PFSK-1 (cell line): ENCODE measurements around the gene RBMS3.

Experiments used
- FOXP2 ChIP-seq: optimal IDR thresholded peaks from 2 replicates; pipeline ENCODE3; 2011; ENCODE audit warnings: borderline replicate concordance, control low read depth, inconsistent platforms; ENCODE audit not compliant: insufficient read depth; ENCODE audit errors: extremely low read length, extremely low read depth
- POLR2AphosphoS5 ChIP-seq: IDR thresholded peaks from 2 replicates; pipeline ENCODE4 v1.6.1; 2012; ENCODE audit warnings: low read depth, mild to moderate bottlenecking, control low read depth, low read length, moderate library complexity
- REST ChIP-seq, 2 experiments: IDR thresholded peaks; 2 replicates each; pipeline versions ENCODE4 v1.6.1 to v1.8.0; 2011 to 2012; ENCODE audit warnings: low read depth in 2 of 2, low read length in 2 of 2, control low read depth in 1 of 2, inconsistent platforms in 1 of 2, mild to moderate bottlenecking in 1 of 2, moderate library complexity in 1 of 2; ENCODE audit not compliant: insufficient read depth in 1 of 2
- SIN3A ChIP-seq: IDR thresholded peaks from 2 replicates; pipeline ENCODE4 v1.6.1; 2012; ENCODE audit warnings: mild to moderate bottlenecking, low read length, moderate library complexity, borderline replicate concordance; ENCODE audit not compliant: insufficient read depth
- TAF1 ChIP-seq: IDR thresholded peaks from 2 replicates; pipeline ENCODE4 v1.6.1; 2012; ENCODE audit warnings: low read length, control low read depth, borderline replicate concordance; ENCODE audit not compliant: insufficient read depth

RBMS3 gene

DNA sequence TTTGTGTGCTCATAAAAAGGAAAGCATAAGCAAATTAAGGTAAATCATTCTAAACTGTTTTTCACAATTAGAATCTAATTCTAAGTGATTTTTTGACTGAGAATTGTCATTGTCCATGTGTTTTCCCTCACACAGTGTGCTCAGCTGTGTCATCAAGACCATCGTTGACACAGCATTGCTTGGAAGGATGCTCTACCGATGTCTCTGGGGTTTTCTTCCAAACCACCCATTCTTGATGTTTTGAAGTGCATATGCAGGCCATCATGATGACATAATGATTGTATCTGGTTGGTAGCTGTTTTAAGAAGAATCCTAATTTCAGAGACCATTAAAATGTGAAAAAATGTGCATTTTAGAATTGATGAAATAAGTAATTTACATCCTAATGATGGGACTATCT is 347.9 kb downstream of the RBMS3 start:
- TF ChIP-seq FOXP2 = no peak
- TF ChIP-seq POLR2AphosphoS5 = no peak

DNA sequence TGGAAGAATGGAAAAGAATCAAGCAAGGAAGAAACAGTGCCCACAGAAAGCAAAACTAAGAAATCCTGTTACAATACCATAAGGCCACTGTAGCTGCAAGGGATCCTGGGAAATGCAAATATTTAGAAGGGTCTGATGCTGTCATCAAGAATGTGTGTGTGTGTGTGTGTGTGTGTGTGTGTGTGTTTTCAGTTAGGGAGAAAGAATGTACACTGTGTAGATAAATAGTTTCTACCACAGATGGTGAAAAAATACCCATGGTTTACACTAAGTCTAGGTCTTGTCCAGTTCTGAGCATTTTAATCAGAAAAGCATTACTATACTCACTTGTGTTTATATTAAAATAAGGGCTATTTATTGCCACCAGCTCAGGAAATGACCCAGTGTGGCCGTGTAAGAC is 355.0 kb downstream of the RBMS3 start:
- TF ChIP-seq POLR2AphosphoS5 = no peak
- TF ChIP-seq FOXP2 = no peak
- no peak for TF ChIP-seq REST (IDR thresholded peaks at IDR 0.05; ENCODE audit: insufficient read depth in 1 of 2, low read depth in 2 of 2, low read length in 2 of 2)

DNA sequence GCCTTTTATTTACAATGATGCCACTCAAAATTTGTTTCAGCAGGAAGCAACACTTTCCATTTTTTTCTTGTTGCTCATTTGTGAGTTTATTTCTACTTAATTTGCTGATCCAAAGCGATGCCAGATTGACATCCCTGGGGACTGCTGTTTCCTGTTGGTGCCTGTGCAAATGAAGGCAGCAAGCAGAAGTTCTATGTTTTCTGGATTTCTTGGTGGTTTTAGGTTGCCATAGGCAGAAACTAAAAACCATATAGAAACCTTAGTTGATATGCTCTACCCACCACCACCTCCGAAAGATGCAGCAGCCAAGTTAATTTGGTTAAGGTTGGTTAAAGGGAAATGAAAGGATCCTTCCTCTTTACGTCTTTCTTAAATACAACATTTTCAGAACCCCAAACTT is 356.2 kb downstream of the RBMS3 start:
- TF ChIP-seq POLR2AphosphoS5 (no peak), SIN3A (no peak), TAF1 (no peak), FOXP2 (no peak), REST (IDR thresholded peaks at IDR 0.05; ENCODE audit: insufficient read depth in 1 of 2, low read depth in 2 of 2, low read length in 2 of 2) (no peak)

GRCh38 chr3:29639578-29640290 is 358.9 kb downstream of the RBMS3 start:
- TF ChIP-seq REST (IDR thresholded peaks at IDR 0.05; ENCODE audit: insufficient read depth in 1 of 2, low read depth in 2 of 2, low read length in 2 of 2) (no peak), SIN3A (no peak), TAF1 (no peak), FOXP2 (no peak), POLR2AphosphoS5 (no peak)

- TF ChIP-seq TAF1 (no peak), REST (IDR thresholded peaks at IDR 0.05; ENCODE audit: insufficient read depth in 1 of 2, low read depth in 2 of 2, low read length in 2 of 2) (no peak), POLR2AphosphoS5 (no peak), FOXP2 (no peak), SIN3A (no peak)
Measured at GRCh38 chr3:29642393-29643033, 361.6 kb downstream of the RBMS3 start.
